Measurements from ENCODE around the gene TSNAX. TPM values are rescaled to one million over a fixed set of nuclear protein-coding genes. Genes with fewer than 3 reads are reported as not detected.
"Not testable (repeated sequence)": the region's sequence is repeated elsewhere in the genome, so short reads cannot be mapped to it uniquely, and the experiment has no call there.

TSNAX gene
- total RNA-seq, 6 experiments from 2014 or later: 52.1 to 64.4 (median 60.1) TPM

- TF ChIP-seq CTCF (IDR thresholded peaks at IDR 0.05): no peak
- no peak for DNase-seq
- H3K9me3 Mint-ChIP-seq: peaks cover 15% of the 10 kb centered on the region
- peaks cover 8% of the 10 kb centered on the region for H3K4me1 Mint-ChIP-seq (ENCODE audit: low read depth)
- H3K27me3 Mint-ChIP-seq (ENCODE audit: insufficient read depth): peaks cover 7% of the 10 kb centered on the region; the same call in 1 of the 2 replicates
- no peak overlapping the region for H3K4me3 Mint-ChIP-seq
- H3K36me3 Mint-ChIP-seq (ENCODE audit: low read depth): no peaks in the 10 kb centered on the region; the same call in 1 of the 2 replicates
- H3K27ac Mint-ChIP-seq: no peak overlapping the region
Observed at GRCh38 chr1:231499148-231499763, 29.2 kb upstream of the TSNAX start.

- no peak overlapping the region for H3K27ac Mint-ChIP-seq
- peaks cover 8% of the 10 kb centered on the region; the same call in 1 of the 2 replicates for H3K27me3 Mint-ChIP-seq (ENCODE audit: insufficient read depth)
- no peak overlapping the region for H3K4me3 Mint-ChIP-seq
- no peak for DNase-seq
- TF ChIP-seq CTCF (IDR thresholded peaks at IDR 0.05): no peak
- H3K36me3 Mint-ChIP-seq (ENCODE audit: low read depth): no peaks in the 10 kb centered on the region; the same call in 1 of the 2 replicates
- peaks cover 15% of the 10 kb centered on the region for H3K9me3 Mint-ChIP-seq
- H3K4me1 Mint-ChIP-seq (ENCODE audit: low read depth): peaks cover 8% of the 10 kb centered on the region
Observed at GRCh38 chr1:231500666-231501065, 27.8 kb upstream of the TSNAX start.

- not testable (repeated sequence) for H3K36me3 Mint-ChIP-seq (ENCODE audit: low read depth); H3K4me1 Mint-ChIP-seq (ENCODE audit: low read depth)
Observed at GRCh38 chr1:231503168-231503567, 25.3 kb upstream of the TSNAX start.

GRCh38 chr1:231507476-231508355 lies 20.8 kb upstream of the TSNAX start:
- Mint-ChIP-seq H3K27me3 (ENCODE audit: insufficient read depth) (peaks cover 4% of the 10 kb centered on the region; the same call in 1 of the 2 replicates), H3K27ac (no peak overlapping the region), H3K36me3 (ENCODE audit: low read depth) (no peaks in the 10 kb centered on the region), H3K4me3 (no peak overlapping the region), H3K4me1 (ENCODE audit: low read depth) (peaks cover 16% of the 10 kb centered on the region), H3K9me3 (no peaks in the 10 kb centered on the region)
- TF ChIP-seq CTCF (IDR thresholded peaks at IDR 0.05): no peak
- DNase-seq: no peak

More at GRCh38 chr1:231503168-231503567, 25.3 kb upstream of the TSNAX start:
- not testable (repeated sequence) for DNase-seq; H3K4me3 Mint-ChIP-seq; H3K27me3 Mint-ChIP-seq (ENCODE audit: insufficient read depth); H3K27ac Mint-ChIP-seq
- peaks cover 14% of the 10 kb centered on the region for H3K9me3 Mint-ChIP-seq

DNA sequence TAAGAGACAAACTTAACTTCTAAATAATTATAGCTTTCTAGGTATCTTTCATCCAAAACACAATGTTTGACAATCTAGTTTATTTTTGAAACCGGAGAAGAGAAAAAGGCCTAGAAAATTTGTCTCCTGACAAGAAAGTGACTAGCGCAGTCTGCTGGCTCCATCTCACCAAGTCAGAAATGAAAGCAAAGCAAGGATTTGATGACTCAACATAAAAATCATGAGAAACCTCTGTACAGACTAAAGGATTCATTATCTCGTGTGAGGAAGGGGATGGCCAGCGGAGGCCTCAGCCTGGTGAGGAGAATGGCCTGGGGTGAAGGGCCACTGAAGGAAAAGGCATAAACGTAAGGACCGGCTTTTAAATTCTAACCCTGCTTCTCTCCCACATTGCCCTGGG lies 20.0 kb upstream of the TSNAX start:
- Mint-ChIP-seq H3K4me1 (ENCODE audit: low read depth) (peaks cover 17% of the 10 kb centered on the region), H3K27me3 (ENCODE audit: insufficient read depth) (peaks cover 1% of the 10 kb centered on the region; the same call in 1 of the 2 replicates), H3K27ac (no peak overlapping the region), H3K4me3 (no peak overlapping the region), H3K36me3 (ENCODE audit: low read depth) (no peaks in the 10 kb centered on the region), H3K9me3 (no peaks in the 10 kb centered on the region)
- DNase-seq: no peak
- TF ChIP-seq CTCF (IDR thresholded peaks at IDR 0.05): no peak

- H3K36me3 Mint-ChIP-seq (ENCODE audit: low read depth): no peaks in the 10 kb centered on the region
- H3K4me1 Mint-ChIP-seq (ENCODE audit: low read depth): peaks cover 17% of the 10 kb centered on the region
- TF ChIP-seq CTCF (IDR thresholded peaks at IDR 0.05): no peak
- H3K4me3 Mint-ChIP-seq: no peak overlapping the region
- no peak overlapping the region for H3K27ac Mint-ChIP-seq
- no peaks in the 10 kb centered on the region for H3K9me3 Mint-ChIP-seq
- no peak for DNase-seq
- H3K27me3 Mint-ChIP-seq (ENCODE audit: insufficient read depth): peaks cover 1% of the 10 kb centered on the region; the same call in 1 of the 2 replicates
Observed at GRCh38 chr1:231508941-231509340, 19.5 kb upstream of the TSNAX start.
